ENCODE results near the gene BCAM.

Gene BCAM

GRCh38 chr19:44818466-44819031 is 9.6 kb downstream of the BCAM start:
- 84% methylated on average over 17 of the region's 20 CpGs for WGBS
- peaks cover 18 to 22% of the 10 kb centered on the region in 2 experiments for H3K27me3 ChIP-seq (ENCODE audit: control insufficient read depth in 1 of 2, insufficient read depth in 1 of 2, low read length in 2 of 2)
- H3K4me2 ChIP-seq (ENCODE audit: low read length, poor library complexity, severe bottlenecking), result no peak overlapping the region
- no peak for DNase-seq
- H3K23ac ChIP-seq (ENCODE audit: low read length in 2 of 2), result no peak overlapping the region
- no peak overlapping the region for H3K18ac ChIP-seq (ENCODE audit: low read depth in 1 of 2, low read length in 2 of 2)
- H3K14ac ChIP-seq (ENCODE audit: low read length in 2 of 2), result no peak overlapping the region
- H3K4ac ChIP-seq (ENCODE audit: low read depth in 1 of 2, low read length in 2 of 2), result no peak overlapping the region
- no peak overlapping the region for H3K4me3 ChIP-seq (ENCODE audit: insufficient read depth in 1 of 2, low read depth in 1 of 2, low read length in 2 of 2)
- H4K91ac ChIP-seq (ENCODE audit: low read length), result no peak overlapping the region
- no peak overlapping the region for H2BK15ac ChIP-seq (ENCODE audit: low read depth, poor library complexity, severe bottlenecking)
- H4K8ac ChIP-seq (ENCODE audit: low read length), result no peak overlapping the region
- no peak overlapping the region for H3K9ac ChIP-seq (ENCODE audit: low read length)
- H3K36me3 ChIP-seq (ENCODE audit: control insufficient read depth in 1 of 2, insufficient read depth in 2 of 2, low read depth in 1 of 2, low read length in 2 of 2), result peaks cover 0 to 13% of the 10 kb centered on the region in 2 experiments
- no peak overlapping the region for H2BK12ac ChIP-seq (ENCODE audit: low read length in 2 of 2)
- H3K79me1 ChIP-seq (replicated peaks; ENCODE audit: low read length, poor library complexity, severe bottlenecking), result no peaks in the 10 kb centered on the region
- H3K27ac ChIP-seq (ENCODE audit: low read length, poor library complexity, severe bottlenecking), result no peak overlapping the region
- peaks cover 3% of the 10 kb centered on the region for H3K4me1 ChIP-seq (ENCODE audit: control insufficient read depth, insufficient read depth, low read depth, low read length)
- H2AFZ ChIP-seq (ENCODE audit: low read depth, low read length), result no peak overlapping the region
- no peak overlapping the region for H2BK5ac ChIP-seq (ENCODE audit: low read depth, low read length, poor library complexity, severe bottlenecking)
- H2AK5ac ChIP-seq (ENCODE audit: low read length, severe bottlenecking), result no peak overlapping the region
- H2BK120ac ChIP-seq (ENCODE audit: low read depth, low read length), result no peak overlapping the region
- H3K9me3 ChIP-seq (ENCODE audit: control insufficient read depth, low read length), result no peaks in the 10 kb centered on the region

GRCh38 chr19:44819246-44819832 is 10.4 kb downstream of the BCAM start:
- Histone ChIP-seq H3K36me3 (ENCODE audit: control insufficient read depth in 1 of 2, insufficient read depth in 2 of 2, low read depth in 1 of 2, low read length in 2 of 2) (peaks cover 0 to 6% of the 10 kb centered on the region in 2 experiments), H3K27ac (ENCODE audit: low read length, poor library complexity, severe bottlenecking) (no peak overlapping the region), H2BK5ac (ENCODE audit: low read depth, low read length, poor library complexity, severe bottlenecking) (no peak overlapping the region), H3K18ac (ENCODE audit: low read depth in 1 of 2, low read length in 2 of 2) (no peak overlapping the region), H3K23ac (ENCODE audit: low read length in 2 of 2) (no peak overlapping the region), H2BK120ac (ENCODE audit: low read depth, low read length) (no peak overlapping the region), H3K4me3 (ENCODE audit: insufficient read depth in 1 of 2, low read depth in 1 of 2, low read length in 2 of 2) (no peak overlapping the region), H3K9ac (ENCODE audit: low read length) (no peak overlapping the region), H4K91ac (ENCODE audit: low read length) (peak overlapping the region; percentile 34), H4K8ac (ENCODE audit: low read length) (no peak overlapping the region), H2BK15ac (ENCODE audit: low read depth, poor library complexity, severe bottlenecking) (no peak overlapping the region), H3K27me3 (ENCODE audit: control insufficient read depth in 1 of 2, insufficient read depth in 1 of 2, low read length in 2 of 2) (peaks cover 18 to 22% of the 10 kb centered on the region in 2 experiments), H2AK5ac (ENCODE audit: low read length, severe bottlenecking) (no peak overlapping the region), H3K4me1 (ENCODE audit: control insufficient read depth, insufficient read depth, low read depth, low read length) (peaks cover 3% of the 10 kb centered on the region), H3K4ac (ENCODE audit: low read depth in 1 of 2, low read length in 2 of 2) (no peak overlapping the region), H2BK12ac (ENCODE audit: low read length in 2 of 2) (no peak overlapping the region), H3K79me1 (replicated peaks; ENCODE audit: low read length, poor library complexity, severe bottlenecking) (no peaks in the 10 kb centered on the region), H2AFZ (ENCODE audit: low read depth, low read length) (no peak overlapping the region), H3K4me2 (ENCODE audit: low read length, poor library complexity, severe bottlenecking) (no peak overlapping the region), H3K14ac (ENCODE audit: low read length in 2 of 2) (no peak overlapping the region), H3K9me3 (ENCODE audit: control insufficient read depth, low read length) (no peaks in the 10 kb centered on the region)
- no peak for DNase-seq
- 90% methylated on average over 26 of the region's 28 CpGs for WGBS

GRCh38 chr19:44820648-44821609 is 12.0 kb downstream of the BCAM start:
- Histone ChIP-seq H3K4me1 (ENCODE audit: control insufficient read depth, insufficient read depth, low read depth, low read length) (peaks cover 3% of the 10 kb centered on the region), H3K27me3 (ENCODE audit: control insufficient read depth in 1 of 2, insufficient read depth in 1 of 2, low read length in 2 of 2) (peaks cover 23 to 29% of the 10 kb centered on the region in 2 experiments), H2AFZ (ENCODE audit: low read depth, low read length) (no peak overlapping the region), H2BK15ac (ENCODE audit: low read depth, poor library complexity, severe bottlenecking) (no peak overlapping the region), H3K36me3 (ENCODE audit: control insufficient read depth in 1 of 2, insufficient read depth in 2 of 2, low read depth in 1 of 2, low read length in 2 of 2) (no peaks in the 10 kb centered on the region), H3K79me1 (replicated peaks; ENCODE audit: low read length, poor library complexity, severe bottlenecking) (no peaks in the 10 kb centered on the region), H2BK5ac (ENCODE audit: low read depth, low read length, poor library complexity, severe bottlenecking) (no peak overlapping the region), H2AK5ac (ENCODE audit: low read length, severe bottlenecking) (no peak overlapping the region), H3K14ac (ENCODE audit: low read length in 2 of 2) (no peak overlapping the region), H2BK12ac (ENCODE audit: low read length in 2 of 2) (no peak overlapping the region), H4K8ac (ENCODE audit: low read length) (peak overlapping the region; percentile 12), H3K4me2 (ENCODE audit: low read length, poor library complexity, severe bottlenecking) (no peak overlapping the region), H3K4ac (ENCODE audit: low read depth in 1 of 2, low read length in 2 of 2) (no peak overlapping the region), H3K18ac (ENCODE audit: low read depth in 1 of 2, low read length in 2 of 2) (no peak overlapping the region), H3K27ac (ENCODE audit: low read length, poor library complexity, severe bottlenecking) (no peak overlapping the region), H4K91ac (ENCODE audit: low read length) (no peak overlapping the region), H3K4me3 (ENCODE audit: insufficient read depth in 1 of 2, low read depth in 1 of 2, low read length in 2 of 2) (no peak overlapping the region), H3K23ac (ENCODE audit: low read length in 2 of 2) (no peak overlapping the region), H3K9me3 (ENCODE audit: control insufficient read depth, low read length) (no peaks in the 10 kb centered on the region), H3K9ac (ENCODE audit: low read length) (no peak overlapping the region), H2BK120ac (ENCODE audit: low read depth, low read length) (no peak overlapping the region)
- 89% methylated on average over 26 of the region's 35 CpGs for WGBS
- DNase-seq, result no peak

GRCh38 chr19:44822177-44822576 is 13.3 kb downstream of the BCAM start:
- Histone ChIP-seq H3K23ac (ENCODE audit: low read length in 2 of 2) (no peak overlapping the region), H3K79me1 (replicated peaks; ENCODE audit: low read length, poor library complexity, severe bottlenecking) (no peaks in the 10 kb centered on the region), H3K14ac (ENCODE audit: low read length in 2 of 2) (no peak overlapping the region), H3K9me3 (ENCODE audit: control insufficient read depth, low read length) (no peaks in the 10 kb centered on the region), H3K27ac (ENCODE audit: low read length, poor library complexity, severe bottlenecking) (no peak overlapping the region), H2BK5ac (ENCODE audit: low read depth, low read length, poor library complexity, severe bottlenecking) (no peak overlapping the region), H3K18ac (ENCODE audit: low read depth in 1 of 2, low read length in 2 of 2) (no peak overlapping the region), H2BK120ac (ENCODE audit: low read depth, low read length) (no peak overlapping the region), H4K91ac (ENCODE audit: low read length) (no peak overlapping the region), H4K8ac (ENCODE audit: low read length) (no peak overlapping the region), H2AK5ac (ENCODE audit: low read length, severe bottlenecking) (no peak overlapping the region), H3K4me3 (ENCODE audit: insufficient read depth in 1 of 2, low read depth in 1 of 2, low read length in 2 of 2) (no peak overlapping the region), H3K4ac (ENCODE audit: low read depth in 1 of 2, low read length in 2 of 2) (no peak overlapping the region), H3K36me3 (ENCODE audit: control insufficient read depth in 1 of 2, insufficient read depth in 2 of 2, low read depth in 1 of 2, low read length in 2 of 2) (no peaks in the 10 kb centered on the region), H2AFZ (ENCODE audit: low read depth, low read length) (no peak overlapping the region), H3K4me1 (ENCODE audit: control insufficient read depth, insufficient read depth, low read depth, low read length) (peaks cover 3% of the 10 kb centered on the region), H2BK12ac (ENCODE audit: low read length in 2 of 2) (no peak overlapping the region), H3K27me3 (ENCODE audit: control insufficient read depth in 1 of 2, insufficient read depth in 1 of 2, low read length in 2 of 2) (peaks cover 26 to 41% of the 10 kb centered on the region in 2 experiments), H3K9ac (ENCODE audit: low read length) (no peak overlapping the region), H2BK15ac (ENCODE audit: low read depth, poor library complexity, severe bottlenecking) (no peak overlapping the region), H3K4me2 (ENCODE audit: low read length, poor library complexity, severe bottlenecking) (no peak overlapping the region)
- DNase-seq, result no peak
- 87% methylated on average over 11 of the region's 11 CpGs for WGBS
